ENCODE measurements around the gene DNAH10.

The DNAH10 gene

DNA sequence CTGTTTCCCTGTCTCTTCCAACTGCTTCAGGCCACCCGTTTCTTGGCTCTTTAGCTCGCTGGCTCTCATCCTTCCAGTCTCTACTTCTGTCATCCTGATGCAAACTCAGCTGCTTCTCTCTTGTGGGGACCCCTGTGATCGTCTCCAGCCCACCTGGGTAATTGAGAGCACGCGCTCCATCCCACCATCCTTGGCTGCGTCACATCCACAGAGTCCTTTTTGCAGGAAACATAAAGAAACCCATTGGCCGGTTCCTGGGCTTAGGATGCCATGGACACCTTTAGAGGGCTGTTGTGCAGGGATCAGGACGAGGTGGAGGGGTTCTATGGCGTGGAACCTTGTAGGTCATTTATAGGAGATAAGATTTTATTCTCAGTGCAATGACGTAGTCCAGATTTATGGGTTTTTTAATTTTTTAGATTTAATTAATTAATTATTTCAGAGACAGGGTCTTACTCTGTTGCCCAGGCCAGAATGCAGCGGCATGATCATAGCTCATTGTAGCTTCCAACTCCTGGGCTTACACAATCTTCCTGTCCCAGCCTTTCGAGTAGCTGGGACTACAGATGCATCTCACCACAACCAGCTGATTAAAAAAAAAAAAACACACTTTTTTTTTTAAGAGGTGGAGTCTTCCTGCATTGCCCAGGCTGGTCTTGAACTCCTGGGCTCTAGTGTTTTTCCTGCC lies 127.9 kb downstream of the DNAH10 start:
- Histone ChIP-seq H3K36me3 (ENCODE audit: insufficient read depth, insufficient read length, low read length) (no peaks in the 10 kb centered on the region), H3K4me3 (ENCODE audit: insufficient read length, low read depth) (no peak overlapping the region), H3K9me3 (ENCODE audit: insufficient read depth, low read length) (no peaks in the 10 kb centered on the region), H3K9ac (ENCODE audit: insufficient read length, low read depth) (no peak overlapping the region), H3K27me3 (ENCODE audit: insufficient read depth, insufficient read length) (peaks cover 7% of the 10 kb centered on the region), H3K4me1 (ENCODE audit: insufficient read depth, insufficient read length) (peaks cover 9% of the 10 kb centered on the region)
- DNase-seq (ENCODE audit: low read depth, low spot score): no peak
- TF ChIP-seq ZNF274 (IDR thresholded peaks at IDR 0.05; ENCODE audit: low read depth, low read length): no peak
- no peak for TF ChIP-seq SUZ12 (IDR thresholded peaks at IDR 0.05; ENCODE audit: extremely low read depth, insufficient read depth, insufficient read length)
- no peak for TF ChIP-seq YY1 (IDR thresholded peaks at IDR 0.05; ENCODE audit: insufficient read depth, insufficient read length)

DNA sequence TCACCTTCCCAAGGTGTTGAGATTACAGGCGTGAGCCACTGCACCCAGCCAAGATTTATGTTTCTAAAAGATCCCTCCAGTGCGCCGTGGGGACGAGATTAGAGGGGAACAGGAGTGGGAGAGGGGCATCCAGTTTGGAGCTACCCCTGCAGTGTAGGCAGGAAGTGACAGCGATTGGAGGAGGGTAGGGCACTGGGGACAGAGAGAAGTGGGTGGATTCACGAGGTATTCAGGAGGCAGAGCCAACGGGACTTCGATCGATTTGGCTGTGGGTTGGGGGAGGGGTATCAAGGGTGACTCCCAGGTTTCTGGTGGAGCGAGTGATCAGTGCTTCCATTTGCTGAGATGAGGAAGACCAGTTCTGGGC lies 128.4 kb downstream of the DNAH10 start:
- H3K9ac ChIP-seq (ENCODE audit: insufficient read length, low read depth): no peak overlapping the region
- H3K27me3 ChIP-seq (ENCODE audit: insufficient read depth, insufficient read length): peaks cover 7% of the 10 kb centered on the region
- H3K4me3 ChIP-seq (ENCODE audit: insufficient read length, low read depth): no peak overlapping the region
- H3K9me3 ChIP-seq (ENCODE audit: insufficient read depth, low read length): no peaks in the 10 kb centered on the region
- TF ChIP-seq YY1 (IDR thresholded peaks at IDR 0.05; ENCODE audit: insufficient read depth, insufficient read length) (no peak), ZNF274 (IDR thresholded peaks at IDR 0.05; ENCODE audit: low read depth, low read length) (no peak), SUZ12 (IDR thresholded peaks at IDR 0.05; ENCODE audit: extremely low read depth, insufficient read depth, insufficient read length) (no peak)
- H3K4me1 ChIP-seq (ENCODE audit: insufficient read depth, insufficient read length): peaks cover 9% of the 10 kb centered on the region
- no peak for DNase-seq (ENCODE audit: low read depth, low spot score)
- H3K36me3 ChIP-seq (ENCODE audit: insufficient read depth, insufficient read length, low read length): no peaks in the 10 kb centered on the region

DNA sequence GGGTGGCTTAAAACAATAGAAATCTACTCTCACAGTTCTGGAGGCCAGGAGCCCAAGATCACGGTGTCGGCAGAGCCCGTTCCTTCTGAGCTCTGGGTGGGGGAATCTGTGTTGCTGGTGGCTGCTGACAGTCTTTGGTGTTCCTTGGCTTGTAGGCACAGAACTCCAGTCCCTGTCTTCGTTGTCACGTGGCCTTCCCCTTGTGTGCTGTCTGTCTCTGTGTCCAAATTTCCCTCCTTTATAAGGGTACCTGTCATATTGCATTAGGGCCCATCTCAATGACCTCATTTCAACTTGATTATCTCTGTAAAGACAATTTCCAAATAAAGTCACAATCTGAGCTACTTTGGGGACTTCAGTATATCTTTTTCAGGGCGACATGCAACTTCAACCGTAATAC lies 128.9 kb downstream of the DNAH10 start:
- Histone ChIP-seq H3K4me1 (ENCODE audit: insufficient read depth, insufficient read length) (peaks cover 9% of the 10 kb centered on the region), H3K27me3 (ENCODE audit: insufficient read depth, insufficient read length) (peaks cover 7% of the 10 kb centered on the region), H3K4me3 (ENCODE audit: insufficient read length, low read depth) (no peak overlapping the region)

DNA sequence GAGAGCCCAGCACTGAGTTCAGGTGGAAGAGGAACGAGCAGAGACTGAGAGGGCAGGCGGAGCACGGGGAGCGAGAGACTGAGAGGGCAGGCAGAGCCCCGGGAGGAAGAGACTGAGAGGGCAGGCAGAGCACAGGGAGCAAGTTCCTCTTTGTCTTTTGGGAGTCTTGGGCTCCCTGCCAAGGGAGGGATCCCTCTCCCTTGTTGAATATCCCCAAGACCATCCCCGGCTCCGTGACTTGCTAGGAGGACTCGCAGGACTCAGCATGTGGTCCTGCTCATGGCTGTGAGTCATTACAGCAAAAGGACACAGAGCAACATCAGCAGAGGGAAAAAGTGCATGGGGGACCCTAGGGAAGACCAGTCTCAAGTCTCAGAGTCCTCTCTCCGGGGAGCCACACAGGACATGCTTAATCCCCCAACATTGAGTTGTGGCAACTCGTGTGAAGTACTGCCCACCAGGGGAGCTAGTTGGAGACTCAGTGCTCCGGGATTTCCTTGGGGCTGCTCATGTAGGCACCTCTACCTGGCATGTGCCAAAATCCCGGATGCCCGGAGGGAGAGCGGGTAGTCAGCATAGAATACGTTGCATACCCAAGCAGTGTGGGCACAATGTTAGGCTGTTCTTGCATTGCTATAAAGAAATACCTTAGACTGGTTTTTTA lies 129.5 kb downstream of the DNAH10 start:
- Histone ChIP-seq H3K4me1 (ENCODE audit: insufficient read depth, insufficient read length) (peaks cover 9% of the 10 kb centered on the region), H3K9me3 (ENCODE audit: insufficient read depth, low read length) (no peaks in the 10 kb centered on the region), H3K4me3 (ENCODE audit: insufficient read length, low read depth) (no peak overlapping the region), H3K9ac (ENCODE audit: insufficient read length, low read depth) (no peak overlapping the region), H3K27me3 (ENCODE audit: insufficient read depth, insufficient read length) (peaks cover 5% of the 10 kb centered on the region), H3K36me3 (ENCODE audit: insufficient read depth, insufficient read length, low read length) (no peaks in the 10 kb centered on the region)
- no peak for DNase-seq (ENCODE audit: low read depth, low spot score)
- TF ChIP-seq ZNF274 (IDR thresholded peaks at IDR 0.05; ENCODE audit: low read depth, low read length): no peak
- no peak for TF ChIP-seq YY1 (IDR thresholded peaks at IDR 0.05; ENCODE audit: insufficient read depth, insufficient read length)
- TF ChIP-seq SUZ12 (IDR thresholded peaks at IDR 0.05; ENCODE audit: extremely low read depth, insufficient read depth, insufficient read length): no peak

More for the DNA sequence above, 128.9 kb downstream of the DNAH10 start:
- DNase-seq (ENCODE audit: low read depth, low spot score): no peak
- no peak for TF ChIP-seq YY1 (IDR thresholded peaks at IDR 0.05; ENCODE audit: insufficient read depth, insufficient read length)
- TF ChIP-seq SUZ12 (IDR thresholded peaks at IDR 0.05; ENCODE audit: extremely low read depth, insufficient read depth, insufficient read length): no peak
- no peak for TF ChIP-seq ZNF274 (IDR thresholded peaks at IDR 0.05; ENCODE audit: low read depth, low read length)
- Histone ChIP-seq H3K9ac (ENCODE audit: insufficient read length, low read depth) (no peak overlapping the region), H3K36me3 (ENCODE audit: insufficient read depth, insufficient read length, low read length) (no peaks in the 10 kb centered on the region), H3K9me3 (ENCODE audit: insufficient read depth, low read length) (no peaks in the 10 kb centered on the region)

DNA sequence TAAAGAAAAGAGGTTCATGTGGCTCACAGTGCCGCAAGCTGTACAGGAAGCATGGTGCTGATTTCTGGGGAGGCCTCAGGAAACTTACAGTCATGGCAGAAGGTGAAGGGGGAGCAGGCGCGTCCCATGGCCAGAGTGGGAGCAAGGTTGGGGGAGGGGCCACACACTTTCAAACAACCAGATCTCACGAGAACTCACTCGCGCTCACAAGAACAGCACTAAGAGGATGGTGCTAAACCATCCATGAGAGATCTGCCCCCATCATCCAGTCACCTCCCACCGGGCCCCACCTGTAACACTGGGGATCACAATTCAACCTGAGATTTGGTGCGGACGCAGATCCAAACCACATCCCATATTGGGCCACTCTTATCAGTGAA lies 130.1 kb downstream of the DNAH10 start:
- no peak for TF ChIP-seq YY1 (IDR thresholded peaks at IDR 0.05; ENCODE audit: insufficient read depth, insufficient read length)
- TF ChIP-seq SUZ12 (IDR thresholded peaks at IDR 0.05; ENCODE audit: extremely low read depth, insufficient read depth, insufficient read length): no peak
- no peak for TF ChIP-seq ZNF274 (IDR thresholded peaks at IDR 0.05; ENCODE audit: low read depth, low read length)
- no peak overlapping the region for H3K4me3 ChIP-seq (ENCODE audit: insufficient read length, low read depth)
- H3K9ac ChIP-seq (ENCODE audit: insufficient read length, low read depth): no peak overlapping the region
- H3K9me3 ChIP-seq (ENCODE audit: insufficient read depth, low read length): no peaks in the 10 kb centered on the region
- no peaks in the 10 kb centered on the region for H3K36me3 ChIP-seq (ENCODE audit: insufficient read depth, insufficient read length, low read length)
- DNase-seq (ENCODE audit: low read depth, low spot score): no peak
- H3K4me1 ChIP-seq (ENCODE audit: insufficient read depth, insufficient read length): peaks cover 9% of the 10 kb centered on the region
- peaks cover 3% of the 10 kb centered on the region for H3K27me3 ChIP-seq (ENCODE audit: insufficient read depth, insufficient read length)

DNA sequence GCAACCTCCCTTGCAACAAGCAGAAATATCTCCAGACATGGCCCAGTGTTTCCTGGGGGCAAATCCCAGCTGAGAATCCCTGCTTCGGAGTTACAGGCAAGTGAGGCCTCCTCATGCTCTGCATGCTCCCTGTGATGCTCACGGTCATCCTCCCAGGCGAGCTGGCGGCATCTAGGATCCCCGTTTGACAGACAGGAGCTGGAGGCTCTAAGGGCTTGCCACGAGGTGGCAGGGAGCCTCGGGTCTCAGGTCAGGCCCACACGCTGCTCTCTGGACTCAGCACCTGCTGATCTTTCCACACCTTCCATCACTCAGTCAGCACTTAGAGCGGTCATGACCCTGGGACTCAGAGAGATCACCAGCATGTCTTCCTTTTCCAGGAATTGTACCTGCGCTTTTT lies 130.8 kb downstream of the DNAH10 start:
- peaks cover 9% of the 10 kb centered on the region for H3K4me1 ChIP-seq (ENCODE audit: insufficient read depth, insufficient read length)
- no peak overlapping the region for H3K9ac ChIP-seq (ENCODE audit: insufficient read length, low read depth)
- no peak overlapping the region for H3K4me3 ChIP-seq (ENCODE audit: insufficient read length, low read depth)
- no peaks in the 10 kb centered on the region for H3K9me3 ChIP-seq (ENCODE audit: insufficient read depth, low read length)
- TF ChIP-seq YY1 (IDR thresholded peaks at IDR 0.05; ENCODE audit: insufficient read depth, insufficient read length): no peak
- TF ChIP-seq SUZ12 (IDR thresholded peaks at IDR 0.05; ENCODE audit: extremely low read depth, insufficient read depth, insufficient read length): no peak
- TF ChIP-seq ZNF274 (IDR thresholded peaks at IDR 0.05; ENCODE audit: low read depth, low read length): no peak
- DNase-seq (ENCODE audit: low read depth, low spot score): no peak
- H3K27me3 ChIP-seq (ENCODE audit: insufficient read depth, insufficient read length): no peaks in the 10 kb centered on the region
- H3K36me3 ChIP-seq (ENCODE audit: insufficient read depth, insufficient read length, low read length): no peaks in the 10 kb centered on the region

DNA sequence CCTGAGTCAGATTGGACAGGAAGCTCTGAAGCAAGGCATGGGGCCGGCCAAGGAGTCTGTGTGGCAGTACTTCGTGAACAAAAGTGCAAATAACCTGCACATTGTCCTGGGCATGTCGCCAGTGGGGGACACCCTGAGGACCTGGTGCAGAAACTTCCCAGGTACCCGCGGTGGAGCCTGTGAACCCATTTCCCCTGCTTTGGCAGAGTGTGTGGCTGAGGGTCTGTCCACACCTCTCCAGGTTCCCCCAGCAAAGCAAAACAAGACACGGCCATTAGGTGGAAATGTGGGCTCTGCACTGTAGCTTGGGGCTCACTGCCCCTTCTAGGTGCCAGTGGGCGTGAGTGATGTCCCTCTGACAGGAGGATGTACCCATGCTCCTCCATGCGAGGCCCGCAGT lies 131.2 kb downstream of the DNAH10 start:
- no peaks in the 10 kb centered on the region for H3K9me3 ChIP-seq (ENCODE audit: insufficient read depth, low read length)
- no peak overlapping the region for H3K9ac ChIP-seq (ENCODE audit: insufficient read length, low read depth)
- H3K4me3 ChIP-seq (ENCODE audit: insufficient read length, low read depth): no peak overlapping the region
- TF ChIP-seq SUZ12 (IDR thresholded peaks at IDR 0.05; ENCODE audit: extremely low read depth, insufficient read depth, insufficient read length) (no peak), YY1 (IDR thresholded peaks at IDR 0.05; ENCODE audit: insufficient read depth, insufficient read length) (no peak), ZNF274 (IDR thresholded peaks at IDR 0.05; ENCODE audit: low read depth, low read length) (no peak)
- H3K4me1 ChIP-seq (ENCODE audit: insufficient read depth, insufficient read length): peaks cover 9% of the 10 kb centered on the region
- H3K27me3 ChIP-seq (ENCODE audit: insufficient read depth, insufficient read length): no peaks in the 10 kb centered on the region
- H3K36me3 ChIP-seq (ENCODE audit: insufficient read depth, insufficient read length, low read length): no peaks in the 10 kb centered on the region
- no peak for DNase-seq (ENCODE audit: low read depth, low spot score)
